BE2C (cell line): ENCODE measurements around the gene SIRPA.

Experiments used
- DNase-seq: peaks from one replicate; pipeline ENCODE4 v3.0.0-alpha.2; 2020
- H3K27me3 ChIP-seq: fragments of 250-450 bp; sonication (Bioruptor Pico); 2 replicates; pipeline ENCODE4 v1.5.1; 2020; ENCODE audit warnings: mild to moderate bottlenecking
- H3K36me3 ChIP-seq: fragments of 250-450 bp; sonication (Bioruptor Pico); 2 replicates; pipeline ENCODE4 v1.5.1; 2020; ENCODE audit warnings: mild to moderate bottlenecking
- H3K4me1 ChIP-seq: fragments of 250-450 bp; sonication (Bioruptor Pico); 2 replicates; pipeline ENCODE4 v1.5.1; 2020
- H3K4me3 ChIP-seq: 2 replicates; pipeline ENCODE4 v1.5.1; 2011; ENCODE audit warnings: low read depth, low read length
- H3K9me3 ChIP-seq: fragments of 250-450 bp; sonication (Bioruptor Pico); 2 replicates; pipeline ENCODE4 v1.5.1; 2020
- CTCF ChIP-seq: IDR thresholded peaks from 2 replicates; pipeline ENCODE4 v1.5.1; 2012; ENCODE audit warnings: mild to moderate bottlenecking, low read depth, low read length

Gene SIRPA

GRCh38 chr20:1876217-1876921 is 18.8 kb upstream of the SIRPA start:
- no peaks in the 10 kb centered on the region for H3K9me3 ChIP-seq
- H3K4me1 ChIP-seq, result no peaks in the 10 kb centered on the region
- H3K36me3 ChIP-seq, result no peaks in the 10 kb centered on the region
- peak; percentile 10 for DNase-seq
- TF ChIP-seq CTCF, result no peak
- no peaks in the 10 kb centered on the region for H3K27me3 ChIP-seq
- H3K4me3 ChIP-seq, result no peak overlapping the region

GRCh38 chr20:1876975-1877608 is 18.1 kb upstream of the SIRPA start:
- no peak for DNase-seq
- H3K27me3 ChIP-seq, result no peaks in the 10 kb centered on the region
- H3K4me3 ChIP-seq, result no peak overlapping the region
- H3K9me3 ChIP-seq, result no peaks in the 10 kb centered on the region
- no peaks in the 10 kb centered on the region for H3K36me3 ChIP-seq
- TF ChIP-seq CTCF, result no peak
- no peaks in the 10 kb centered on the region for H3K4me1 ChIP-seq

GRCh38 chr20:1877609-1878200 is 17.5 kb upstream of the SIRPA start:
- no peak overlapping the region for H3K4me3 ChIP-seq
- H3K4me1 ChIP-seq, result no peaks in the 10 kb centered on the region
- DNase-seq, result no peak
- no peak for TF ChIP-seq CTCF
- H3K36me3 ChIP-seq, result no peaks in the 10 kb centered on the region
- H3K27me3 ChIP-seq, result no peaks in the 10 kb centered on the region
- no peaks in the 10 kb centered on the region for H3K9me3 ChIP-seq

- no peaks in the 10 kb centered on the region for H3K9me3 ChIP-seq
Measured at GRCh38 chr20:1879369-1879768, 15.8 kb upstream of the SIRPA start.

GRCh38 chr20:1879934-1880333 is 15.3 kb upstream of the SIRPA start:
- Histone ChIP-seq H3K4me3 (no peak overlapping the region), H3K9me3 (no peaks in the 10 kb centered on the region), H3K36me3 (no peaks in the 10 kb centered on the region), H3K4me1 (no peaks in the 10 kb centered on the region), H3K27me3 (no peaks in the 10 kb centered on the region)
- no peak for DNase-seq
- TF ChIP-seq CTCF, result no peak

More at GRCh38 chr20:1879369-1879768, 15.8 kb upstream of the SIRPA start:
- Histone ChIP-seq H3K4me3 (no peak overlapping the region), H3K27me3 (no peaks in the 10 kb centered on the region), H3K4me1 (no peaks in the 10 kb centered on the region), H3K36me3 (no peaks in the 10 kb centered on the region)
- no peak for DNase-seq
- TF ChIP-seq CTCF, result no peak

- Histone ChIP-seq H3K27me3 (no peaks in the 10 kb centered on the region), H3K9me3 (no peaks in the 10 kb centered on the region), H3K4me3 (no peak overlapping the region), H3K4me1 (no peaks in the 10 kb centered on the region), H3K36me3 (no peaks in the 10 kb centered on the region)
- no peak for TF ChIP-seq CTCF
- DNase-seq, result no peak
Measured at GRCh38 chr20:1880529-1881239, 14.5 kb upstream of the SIRPA start.
